GM19193 (cell line): ENCODE data around the gene CLP1.

Experiments
- POLR2A ChIP-seq: IDR thresholded peaks from 4 replicates; pipeline ENCODE4 v1.6.1; 2011; ENCODE audit not compliant: insufficient read depth, insufficient read length; ENCODE audit errors: extremely low read depth

The CLP1 gene

DNA sequence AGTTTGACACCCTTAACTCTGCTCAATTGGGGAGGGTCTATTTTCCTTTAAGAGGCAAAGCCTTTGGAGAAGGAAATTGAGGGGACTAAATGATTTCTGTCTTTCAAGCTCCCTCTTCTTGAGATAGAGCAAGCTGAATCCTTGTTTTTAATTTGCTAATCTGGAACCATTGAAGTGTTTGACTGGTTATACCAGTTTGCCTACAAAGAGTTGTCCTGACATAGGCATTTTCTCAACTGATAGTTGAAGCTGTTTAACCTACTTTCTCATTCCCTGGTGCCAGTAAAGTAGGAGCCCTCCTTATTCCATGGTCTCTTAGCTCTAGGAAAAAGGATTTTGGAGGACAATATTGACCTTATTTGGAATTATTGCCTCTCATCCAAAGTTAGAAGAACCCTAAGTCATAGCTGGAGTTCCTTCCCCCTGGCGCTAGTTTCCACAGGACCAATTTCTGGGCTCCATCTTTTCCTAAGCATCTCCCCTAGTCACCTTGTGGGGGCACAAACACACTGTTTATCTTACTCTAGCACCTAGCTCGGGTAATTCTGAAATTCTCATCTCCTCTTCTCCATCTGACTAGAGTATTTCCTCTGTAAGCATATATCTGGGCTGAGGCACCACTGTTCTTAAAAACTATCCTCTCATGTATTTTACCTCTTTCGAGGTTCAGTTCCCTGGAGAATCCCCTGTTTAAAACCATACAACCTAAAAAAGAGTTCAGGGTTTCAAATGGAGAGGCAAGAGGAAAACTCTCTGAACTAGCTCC lies 17.8 kb downstream of the CLP1 start:
- TF ChIP-seq POLR2A: no peak

DNA sequence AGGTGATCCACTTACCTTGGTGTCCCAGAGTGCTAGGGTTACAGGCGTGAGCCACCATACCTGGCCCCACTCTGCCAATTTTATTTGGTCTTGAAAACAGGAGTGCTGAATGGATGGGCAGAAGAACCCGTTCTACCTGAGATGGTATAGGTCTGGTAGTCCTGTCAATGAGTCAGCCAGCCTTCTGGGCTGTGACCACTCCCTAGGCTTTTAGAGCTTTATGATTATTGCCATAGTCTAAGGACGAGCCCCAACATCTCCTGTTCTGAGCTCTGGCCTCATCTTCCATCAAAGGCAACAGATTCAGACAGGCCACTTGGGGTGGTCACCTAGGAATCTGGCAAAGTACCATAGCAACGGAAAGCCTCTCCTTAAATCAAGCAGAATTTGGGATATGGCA lies 21.8 kb downstream of the CLP1 start:
- TF ChIP-seq POLR2A: no peak

DNA sequence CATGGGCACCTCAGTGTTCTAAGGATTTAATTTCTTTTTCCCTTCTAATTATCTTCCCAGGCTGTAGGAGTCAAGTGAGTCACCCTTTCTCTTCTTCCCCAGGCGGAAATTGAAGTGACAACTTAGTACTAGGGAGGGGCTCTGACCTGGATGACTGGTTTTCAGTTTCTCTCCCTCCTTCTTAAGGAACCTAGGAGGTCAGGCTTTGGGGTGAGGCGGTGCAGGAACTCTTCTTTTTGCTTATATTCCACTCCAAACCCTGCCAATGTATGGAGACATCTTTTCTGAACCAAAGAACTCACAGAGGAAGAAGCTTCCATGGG lies 23.0 kb downstream of the CLP1 start:
- no peak for TF ChIP-seq POLR2A

DNA sequence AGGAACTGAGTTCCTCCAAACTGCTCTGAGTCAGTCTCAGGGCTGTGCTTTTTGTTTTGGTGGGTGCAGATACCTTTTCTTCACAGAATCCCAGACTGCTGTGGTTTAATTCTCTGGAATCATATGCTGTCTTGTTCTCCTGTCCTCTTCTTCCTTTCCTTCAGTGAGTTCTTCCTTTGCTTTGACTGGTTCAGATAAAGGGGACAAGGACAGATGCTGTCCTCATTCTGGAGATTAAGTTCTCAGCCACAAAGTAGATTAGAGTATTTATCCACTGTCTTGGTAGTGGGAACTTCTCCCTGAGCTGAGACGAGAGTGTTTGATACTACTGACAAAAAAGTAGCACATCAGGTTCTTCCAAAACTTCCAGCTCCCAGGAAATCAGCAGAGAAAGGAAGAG lies 23.6 kb downstream of the CLP1 start:
- TF ChIP-seq POLR2A: no peak

GRCh38 chr11:57698843-57699365 lies 41.3 kb downstream of the CLP1 start:
- TF ChIP-seq POLR2A: no peak

DNA sequence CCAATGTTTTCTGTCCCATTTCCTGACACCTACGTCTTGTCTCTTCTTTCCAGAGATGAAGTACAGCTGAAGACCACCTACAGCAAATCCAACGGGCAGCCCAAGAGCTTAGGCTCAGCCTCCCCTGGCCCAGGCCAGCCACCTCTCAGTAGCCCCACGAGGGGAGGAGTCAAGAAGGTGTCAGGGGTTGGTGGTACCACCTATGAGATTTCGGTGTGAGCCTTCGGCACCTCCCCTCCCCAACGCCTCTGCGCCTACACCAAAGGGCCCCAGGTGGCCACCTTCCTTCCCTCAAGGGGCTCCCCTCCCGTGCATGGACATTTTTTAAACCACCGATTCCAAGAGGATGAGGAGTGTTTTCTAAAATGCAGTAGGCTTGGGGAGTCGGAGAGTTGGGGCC lies 42.3 kb downstream of the CLP1 start:
- no peak for TF ChIP-seq POLR2A

GRCh38 chr11:57700425-57700824 lies 42.9 kb downstream of the CLP1 start:
- no peak for TF ChIP-seq POLR2A

DNA sequence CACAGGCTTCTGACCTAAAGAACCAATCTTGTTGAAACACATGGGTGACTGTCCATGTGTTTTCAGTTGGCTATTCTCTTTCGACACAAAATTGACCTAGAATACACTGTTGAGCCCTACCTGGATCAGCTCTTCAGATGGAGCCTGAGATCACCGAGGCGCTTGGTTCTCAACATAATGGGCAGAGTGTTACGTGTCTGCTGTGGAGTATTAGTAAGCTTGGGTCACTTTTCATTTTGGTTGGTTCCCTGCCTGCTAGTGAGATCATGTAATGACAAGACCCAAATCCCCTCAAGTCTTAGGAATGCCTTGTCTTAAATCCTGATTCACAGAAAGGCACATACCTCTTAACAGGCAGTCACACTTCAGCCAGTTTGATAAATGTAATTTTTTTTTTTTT lies 45.8 kb downstream of the CLP1 start:
- no peak for TF ChIP-seq POLR2A

GRCh38 chr11:57704932-57705331 lies 47.4 kb downstream of the CLP1 start:
- TF ChIP-seq POLR2A: no peak

GRCh38 chr11:57709802-57710367 lies 52.3 kb downstream of the CLP1 start:
- TF ChIP-seq POLR2A: no peak
